Neuronal stem cell (in vitro differentiated cells): ENCODE results near the gene SLC6A19.
A peak's percentile ranks its signal among the peaks of the same experiment; 100 is the strongest.

Source experiments
- DNase-seq: peaks from one replicate; pipeline ENCODE4 v3.0.0-alpha.2; 2013; ENCODE audit warnings: low spot score
- H2AFZ ChIP-seq: one replicate; pipeline ENCODE4 v1.6.1; 2013; ENCODE audit warnings: mild to moderate bottlenecking, low read length, inconsistent platforms
- H2AK5ac ChIP-seq: 2 replicates; pipeline ENCODE4 v1.6.1; 2013; ENCODE audit warnings: low read depth, mild to moderate bottlenecking, inconsistent platforms, low read length, moderate library complexity, mixed read lengths
- H2BK120ac ChIP-seq: 2 replicates; pipeline ENCODE4 v1.6.1; 2013; ENCODE audit warnings: low read depth, mild to moderate bottlenecking, inconsistent platforms, low read length, moderate library complexity, mixed read lengths
- H2BK12ac ChIP-seq: one replicate; pipeline ENCODE4 v1.6.1; 2013; ENCODE audit warnings: low read length, inconsistent platforms
- H2BK15ac ChIP-seq: 2 replicates; pipeline ENCODE4 v1.6.1; 2013; ENCODE audit warnings: mild to moderate bottlenecking, low read length, inconsistent platforms, mixed read lengths
- H2BK5ac ChIP-seq: one replicate; pipeline ENCODE4 v1.6.1; 2013; ENCODE audit warnings: inconsistent platforms, mild to moderate bottlenecking, low read length, moderate library complexity
- H3K14ac ChIP-seq: one replicate; pipeline ENCODE4 v1.6.1; 2013; ENCODE audit warnings: low read length, inconsistent platforms
- H3K18ac ChIP-seq: 2 replicates; pipeline ENCODE4 v1.6.1; 2013; ENCODE audit warnings: low read length, inconsistent platforms
- H3K23ac ChIP-seq: 2 replicates; pipeline ENCODE4 v1.6.1; 2013; ENCODE audit warnings: low read depth, mild to moderate bottlenecking, mixed read lengths, low read length, inconsistent platforms; ENCODE audit not compliant: poor library complexity
- H3K27ac ChIP-seq: replicated peaks from 3 replicates; pipeline ENCODE4 v1.5.1; 2013; ENCODE audit warnings: low read length, inconsistent platforms
- H3K27me3 ChIP-seq, 3 experiments: 2 replicates each; pipeline ENCODE4 v1.6.1; 2013; ENCODE audit warnings: low read length in 3 of 3, mild to moderate bottlenecking in 2 of 3, inconsistent platforms in 1 of 3, low read depth in 1 of 3, mixed read lengths in 1 of 3, moderate library complexity in 1 of 3; ENCODE audit not compliant: control insufficient read depth in 3 of 3, insufficient read depth in 3 of 3
- H3K36me3 ChIP-seq, 2 donors: replicated peaks in 1 of 2; 2 replicates each; pipeline ENCODE4 v1.6.1; 2013; ENCODE audit warnings: low read length in 2 of 2; ENCODE audit not compliant: control insufficient read depth in 2 of 2, insufficient read depth in 2 of 2
- H3K4ac ChIP-seq: 2 replicates; pipeline ENCODE4 v1.6.1; 2013; ENCODE audit warnings: inconsistent platforms, mild to moderate bottlenecking, low read length, moderate library complexity
- H3K4me1 ChIP-seq, 2 donors: 1 replicate in 1 of 2; 2 replicates in 1 of 2; pipeline ENCODE4 v1.6.1; 2013; ENCODE audit warnings: low read length in 2 of 2, low read depth in 1 of 2; ENCODE audit not compliant: control insufficient read depth in 2 of 2, insufficient read depth in 1 of 2
- H3K4me2 ChIP-seq: one replicate; pipeline ENCODE4 v1.6.1; 2013; ENCODE audit warnings: mild to moderate bottlenecking, low read length, inconsistent platforms; ENCODE audit not compliant: insufficient read depth, poor library complexity, severe bottlenecking
- H3K4me3 ChIP-seq, 2 donors: 2 replicates each; pipeline ENCODE4 v1.5.1; 2013; ENCODE audit warnings: low read length in 2 of 2, mild to moderate bottlenecking in 2 of 2, inconsistent platforms in 1 of 2, moderate library complexity in 1 of 2
- H3K79me1 ChIP-seq: one replicate; pipeline ENCODE4 v1.6.1; 2013; ENCODE audit warnings: low read depth, mild to moderate bottlenecking, inconsistent platforms, low read length, moderate library complexity
- H3K9ac ChIP-seq: one replicate; pipeline ENCODE4 v1.6.1; 2013; ENCODE audit warnings: mild to moderate bottlenecking, low read depth, low read length, inconsistent platforms; ENCODE audit not compliant: poor library complexity
- H3K9me3 ChIP-seq, 2 donors: replicated peaks in 1 of 2; 2 replicates each; pipeline versions ENCODE3 to v1.6.1; 2013; ENCODE audit warnings: low read length in 2 of 2, mild to moderate bottlenecking in 2 of 2, inconsistent platforms in 1 of 2, low read depth in 1 of 2, mixed read lengths in 1 of 2, moderate library complexity in 1 of 2; ENCODE audit not compliant: control insufficient read depth in 2 of 2, insufficient read depth in 1 of 2
- H4K8ac ChIP-seq: one replicate; pipeline ENCODE4 v1.6.1; 2013; ENCODE audit warnings: low read depth, mild to moderate bottlenecking, inconsistent platforms, low read length, moderate library complexity
- H4K91ac ChIP-seq: one replicate; pipeline ENCODE4 v1.6.1; 2013; ENCODE audit warnings: low read length, low read depth, mild to moderate bottlenecking, inconsistent platforms; ENCODE audit not compliant: poor library complexity
- WGBS, 2 donors: extraction: QIAGEN DNeasy Blood & Tissue Kit; methylation state at CpG; one replicate each; pipeline ENCODE4 v1.1.7; 2013; ENCODE audit warnings: missing lambda C conversion rate in 2 of 2, mixed read lengths in 1 of 2; ENCODE audit not compliant: insufficient read length in 2 of 2, insufficient replicate concordance in 1 of 2; ENCODE audit errors: extremely low coverage in 2 of 2; 5-methylcytosine and 5-hydroxymethylcytosine counted together

The SLC6A19 gene

DNA sequence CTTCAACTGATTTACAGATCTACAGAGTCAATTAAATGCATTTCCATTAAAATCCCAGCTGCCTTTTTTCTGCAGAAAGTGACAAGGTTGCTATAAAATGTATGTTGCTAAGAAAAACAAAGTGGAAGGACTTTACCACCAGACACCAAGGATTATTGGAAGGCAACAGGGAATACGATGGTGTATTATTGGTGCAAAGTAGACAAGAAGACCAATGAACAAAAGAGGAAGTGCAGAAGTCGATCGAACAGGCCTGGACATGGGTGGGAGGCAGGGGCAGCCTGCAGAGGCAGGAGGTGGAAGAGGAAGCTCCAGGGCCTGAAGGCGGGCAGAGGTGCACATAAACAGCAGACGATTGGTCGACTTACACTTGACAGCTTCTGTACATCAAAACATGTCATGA is 10.6 kb upstream of the SLC6A19 start:
- H2AFZ ChIP-seq: peak overlapping the region; percentile 2
- H3K4me2 ChIP-seq: no peak overlapping the region
- no peak overlapping the region for H2BK5ac ChIP-seq
- H2BK12ac ChIP-seq: no peak overlapping the region
- H2BK15ac ChIP-seq: no peak overlapping the region
- no peak overlapping the region for H4K8ac ChIP-seq
- no peak overlapping the region for H3K4me3 ChIP-seq
- H4K91ac ChIP-seq: no peak overlapping the region
- no peak overlapping the region for H3K18ac ChIP-seq
- H3K9me3 ChIP-seq: no peaks in the 10 kb centered on the region
- no peak overlapping the region for H3K23ac ChIP-seq
- WGBS, 2 donors: no CpG with 5 or more reads among the region's 6 CpGs
- no peak overlapping the region for H3K9ac ChIP-seq
- no peaks in the 10 kb centered on the region for H3K79me1 ChIP-seq
- H3K36me3 ChIP-seq: no peaks in the 10 kb centered on the region
- no peak overlapping the region for H2AK5ac ChIP-seq
- no peak overlapping the region for H3K4ac ChIP-seq
- no peak overlapping the region for H3K14ac ChIP-seq
- H3K27ac ChIP-seq: no peak overlapping the region
- DNase-seq: no peak
- no peak overlapping the region for H2BK120ac ChIP-seq
- H3K4me1 ChIP-seq: peaks cover 3 to 9% of the 10 kb centered on the region in 2 donors
- H3K27me3 ChIP-seq: peaks cover 0 to 12% (median 5%) of the 10 kb centered on the region in 3 experiments

DNA sequence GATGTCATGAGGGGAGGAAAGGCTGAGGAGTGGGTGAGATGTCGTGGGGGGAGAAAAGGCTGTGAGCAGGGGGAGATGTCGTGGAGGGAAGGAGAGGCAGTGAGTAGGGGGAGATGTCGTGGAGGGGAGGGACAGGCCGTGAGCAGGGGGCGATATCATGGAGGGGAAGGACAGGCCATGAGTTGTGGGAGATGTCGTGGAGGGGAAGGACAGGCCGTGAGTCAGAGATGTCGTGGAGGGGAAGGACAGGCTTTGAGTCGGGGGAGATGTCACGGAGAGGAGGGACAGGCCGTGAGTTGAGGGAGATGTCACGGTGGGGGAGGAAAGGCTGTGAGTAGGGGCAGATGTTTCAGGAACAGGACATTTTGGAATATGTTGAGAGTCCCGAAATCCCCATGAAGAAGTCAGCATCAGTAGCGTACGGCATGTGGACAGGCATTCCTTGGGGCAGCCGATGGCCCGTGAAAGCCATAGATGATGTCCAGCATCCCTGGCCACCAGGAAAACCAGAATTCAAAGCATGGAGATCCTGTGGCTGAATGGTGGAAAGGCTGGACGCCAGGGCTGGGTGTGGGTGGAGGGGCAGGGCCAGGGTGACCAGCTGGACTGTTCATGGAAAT is 8.3 kb upstream of the SLC6A19 start:
- Histone ChIP-seq H2AK5ac (peak overlapping the region; percentile 14), H2BK15ac (no peak overlapping the region), H3K14ac (no peak overlapping the region), H3K79me1 (no peaks in the 10 kb centered on the region), H3K23ac (peak overlapping the region; percentile 68), H3K9ac (peak overlapping the region; percentile 76), H3K4me2 (no peak overlapping the region), H3K18ac (no peak overlapping the region), H3K4ac (no peak overlapping the region), H4K8ac (no peak overlapping the region), H2AFZ (no peak overlapping the region), H3K27me3 (peaks cover 0 to 9% (median 5%) of the 10 kb centered on the region in 3 experiments), H2BK120ac (no peak overlapping the region), H3K27ac (no peak overlapping the region), H2BK5ac (no peak overlapping the region), H3K9me3 (no peaks in the 10 kb centered on the region), H2BK12ac (peak overlapping the region; percentile 73), H3K36me3 (no peaks in the 10 kb centered on the region), H3K4me1 (peaks cover 0 to 2% of the 10 kb centered on the region in 2 donors), H3K4me3 (peak overlapping the region in 1 of 2 donors; percentile 64), H4K91ac (no peak overlapping the region)
- no CpG with 5 or more reads among the region's 18 CpGs for whole genome bisulfite sequencing, 2 donors
- DNase-seq: no peak

DNA sequence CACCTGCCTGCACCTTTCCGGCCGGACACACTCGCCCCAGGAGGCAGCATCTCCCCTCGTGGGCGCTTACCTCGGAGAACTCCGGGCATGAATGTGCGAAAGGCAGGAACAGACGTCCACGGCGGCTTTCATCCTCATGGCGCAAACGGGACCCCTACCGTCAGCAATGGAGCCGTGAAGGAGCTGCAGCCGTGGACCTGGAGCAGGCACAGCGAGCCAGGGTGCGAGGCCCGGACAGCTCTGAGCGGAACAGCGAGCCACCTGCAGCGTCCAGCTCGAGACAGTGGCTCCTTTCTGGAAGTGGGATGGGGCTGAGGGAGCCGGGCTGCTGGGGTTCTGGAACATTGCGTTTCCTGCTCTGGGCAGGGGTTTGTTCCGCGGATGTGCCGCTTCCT is 7.8 kb upstream of the SLC6A19 start:
- Histone ChIP-seq H3K9me3 (no peaks in the 10 kb centered on the region), H3K4ac (no peak overlapping the region), H2BK5ac (no peak overlapping the region), H3K14ac (no peak overlapping the region), H3K4me3 (no peak overlapping the region), H3K4me1 (peaks cover 0 to 2% of the 10 kb centered on the region in 2 donors), H3K27ac (no peak overlapping the region), H3K36me3 (no peaks in the 10 kb centered on the region), H4K8ac (no peak overlapping the region), H3K9ac (no peak overlapping the region), H3K27me3 (peaks cover 0 to 9% (median 5%) of the 10 kb centered on the region in 3 experiments), H2BK120ac (peak overlapping the region; percentile 36), H3K4me2 (no peak overlapping the region), H2BK15ac (peak overlapping the region; percentile 39), H2BK12ac (no peak overlapping the region), H3K79me1 (no peaks in the 10 kb centered on the region), H2AFZ (no peak overlapping the region), H4K91ac (no peak overlapping the region), H3K18ac (peak overlapping the region; percentile 46), H3K23ac (peak overlapping the region; percentile 68), H2AK5ac (peak overlapping the region; percentile 14)
- DNase-seq: no peak
- no CpG with 5 or more reads among the region's 28 CpGs for WGBS, 2 donors

DNA sequence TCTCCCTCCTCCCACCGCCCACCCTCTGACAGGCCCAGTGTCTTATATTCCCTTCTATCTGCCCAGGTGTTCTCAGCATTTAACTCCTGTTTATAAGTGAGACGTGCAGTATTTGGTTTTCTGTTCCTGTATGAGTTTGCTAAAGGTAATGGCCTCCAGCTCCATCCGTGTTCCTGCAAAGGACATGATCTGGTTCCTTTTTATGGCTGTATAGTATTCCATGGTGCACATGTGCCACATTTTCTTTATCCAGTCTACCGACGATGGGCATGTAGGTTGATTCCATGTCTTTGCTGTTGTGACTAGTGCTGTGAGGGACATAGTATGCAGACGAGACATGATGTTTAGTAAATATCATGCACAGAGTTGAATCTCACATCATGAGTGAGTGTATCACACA is 7.0 kb upstream of the SLC6A19 start:
- no peak overlapping the region for H3K18ac ChIP-seq
- H2BK120ac ChIP-seq: no peak overlapping the region
- no peak overlapping the region for H3K4ac ChIP-seq
- H2BK15ac ChIP-seq: no peak overlapping the region
- no peak overlapping the region for H3K23ac ChIP-seq
- no peak overlapping the region for H3K4me3 ChIP-seq
- no peak overlapping the region for H2AK5ac ChIP-seq
- no peak overlapping the region for H2BK5ac ChIP-seq
- no peak overlapping the region for H4K8ac ChIP-seq
- H4K91ac ChIP-seq: no peak overlapping the region
- H3K27me3 ChIP-seq: peaks cover 0 to 9% (median 5%) of the 10 kb centered on the region in 3 experiments
- H3K9ac ChIP-seq: no peak overlapping the region
- no peak overlapping the region for H3K4me2 ChIP-seq
- DNase-seq: no peak
- no peak overlapping the region for H3K27ac ChIP-seq
- no peaks in the 10 kb centered on the region for H3K36me3 ChIP-seq
- WGBS, 2 donors: no CpG with 5 or more reads among the region's 6 CpGs
- H3K4me1 ChIP-seq: peaks cover 0 to 2% of the 10 kb centered on the region in 2 donors
- no peaks in the 10 kb centered on the region for H3K79me1 ChIP-seq
- H2AFZ ChIP-seq: no peak overlapping the region
- no peak overlapping the region for H2BK12ac ChIP-seq
- H3K9me3 ChIP-seq: no peaks in the 10 kb centered on the region
- no peak overlapping the region for H3K14ac ChIP-seq
